Ishikawa (cell line): ENCODE measurements around the gene SLCO4A1.

Experiments used
- CEBPB ChIP-seq: IDR thresholded peaks from 2 replicates; pipeline ENCODE4 v1.6.1; 2012
- CREB1 ChIP-seq: IDR thresholded peaks from 2 replicates; pipeline ENCODE4 v1.6.1; 2012; ENCODE audit warnings: low read depth
- EP300 ChIP-seq: IDR thresholded peaks from 2 replicates; pipeline ENCODE4 v1.6.1; 2012; ENCODE audit warnings: borderline replicate concordance
- FOXM1 ChIP-seq: IDR thresholded peaks from 2 replicates; pipeline ENCODE4 v1.6.1; 2012; ENCODE audit warnings: low read depth, borderline replicate concordance
- RAD21 ChIP-seq: IDR thresholded peaks from 2 replicates; pipeline ENCODE4 v1.6.1; 2012; ENCODE audit warnings: low read depth
- REST ChIP-seq: IDR thresholded peaks from 2 replicates; pipeline ENCODE4 v1.6.1; 2012; ENCODE audit warnings: low read depth, mild to moderate bottlenecking
- TAF1 ChIP-seq: IDR thresholded peaks from 2 replicates; pipeline ENCODE4 v1.6.1; 2012; ENCODE audit warnings: low read depth, mild to moderate bottlenecking
- TCF12 ChIP-seq: IDR thresholded peaks from 2 replicates; pipeline ENCODE4 v1.6.1; 2012; ENCODE audit warnings: low read depth
- TEAD4 ChIP-seq: IDR thresholded peaks from 2 replicates; pipeline ENCODE4 v1.6.1; 2012
- YY1 ChIP-seq: IDR thresholded peaks from 2 replicates; pipeline ENCODE4 v1.6.1; 2012; ENCODE audit warnings: low read depth

DNA sequence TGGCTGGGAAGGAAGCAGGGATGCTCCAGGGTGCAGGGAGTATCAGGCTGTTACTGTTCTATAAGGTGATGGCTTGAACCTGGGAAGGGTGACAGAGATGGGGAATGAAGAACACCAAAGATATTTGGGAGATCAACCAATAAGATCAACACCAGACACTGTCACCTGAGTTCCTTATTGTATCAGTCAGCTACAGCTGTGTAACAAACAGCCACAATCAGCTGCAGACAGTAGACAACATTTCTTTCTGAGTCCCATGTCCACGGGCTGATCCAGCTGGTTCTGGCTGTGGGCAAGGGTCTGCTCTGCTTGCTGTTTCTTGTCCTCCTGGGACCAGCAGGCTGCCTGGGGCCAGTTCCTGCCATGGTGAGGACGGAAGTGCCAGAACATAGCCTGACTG lies 31.3 kb upstream of the SLCO4A1 start:
- TF ChIP-seq TEAD4 (no peak), TCF12 (no peak), RAD21 (no peak), TAF1 (no peak), REST (no peak), EP300 (no peak), CREB1 (no peak), CEBPB (no peak), FOXM1 (no peak), YY1 (no peak)
